ENCODE measurements around the gene CD2AP.

CD2AP gene

GRCh38 chr6:47672816-47673215 lies 195.2 kb downstream of the CD2AP start:
- in situ Hi-C loops (cut with HindIII; ENCODE audit: low sequenced_read_pairs), result no loop called here

DNA sequence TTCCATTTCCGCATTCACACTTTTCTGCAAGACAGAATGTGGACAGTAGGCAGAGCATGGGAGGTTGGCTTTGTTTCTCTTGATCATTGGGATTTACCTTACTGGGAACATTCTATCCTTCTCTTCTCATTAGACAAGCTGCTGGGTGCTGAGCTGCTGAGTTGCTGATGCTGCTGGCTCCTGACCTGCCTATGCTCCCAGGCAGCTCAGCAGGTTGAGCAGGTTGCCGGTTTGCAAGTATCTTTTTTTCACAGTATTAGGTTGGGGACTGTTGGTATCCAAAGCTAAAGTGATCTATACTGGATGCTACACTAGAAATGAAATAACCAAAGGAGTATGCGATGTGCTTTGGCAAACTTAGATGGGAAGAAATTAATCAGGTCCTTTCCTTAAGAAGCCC lies 197.1 kb downstream of the CD2AP start:
- in situ Hi-C loops (cut with HindIII; ENCODE audit: low sequenced_read_pairs), result no loop called here
